T-helper 22 cell (primary cell): ENCODE results near the gene VPS26C.
A peak's percentile ranks its signal among the peaks of the same experiment; 100 is the strongest.
"Not testable (repeated sequence)": the region's sequence is repeated elsewhere in the genome, so short reads cannot be mapped to it uniquely, and the experiment has no call there.

Experiments
- DNase-seq: peaks from one replicate; pipeline ENCODE4 v3.0.0-alpha.2; 2020; ENCODE audit warnings: low read depth

VPS26C gene

DNA sequence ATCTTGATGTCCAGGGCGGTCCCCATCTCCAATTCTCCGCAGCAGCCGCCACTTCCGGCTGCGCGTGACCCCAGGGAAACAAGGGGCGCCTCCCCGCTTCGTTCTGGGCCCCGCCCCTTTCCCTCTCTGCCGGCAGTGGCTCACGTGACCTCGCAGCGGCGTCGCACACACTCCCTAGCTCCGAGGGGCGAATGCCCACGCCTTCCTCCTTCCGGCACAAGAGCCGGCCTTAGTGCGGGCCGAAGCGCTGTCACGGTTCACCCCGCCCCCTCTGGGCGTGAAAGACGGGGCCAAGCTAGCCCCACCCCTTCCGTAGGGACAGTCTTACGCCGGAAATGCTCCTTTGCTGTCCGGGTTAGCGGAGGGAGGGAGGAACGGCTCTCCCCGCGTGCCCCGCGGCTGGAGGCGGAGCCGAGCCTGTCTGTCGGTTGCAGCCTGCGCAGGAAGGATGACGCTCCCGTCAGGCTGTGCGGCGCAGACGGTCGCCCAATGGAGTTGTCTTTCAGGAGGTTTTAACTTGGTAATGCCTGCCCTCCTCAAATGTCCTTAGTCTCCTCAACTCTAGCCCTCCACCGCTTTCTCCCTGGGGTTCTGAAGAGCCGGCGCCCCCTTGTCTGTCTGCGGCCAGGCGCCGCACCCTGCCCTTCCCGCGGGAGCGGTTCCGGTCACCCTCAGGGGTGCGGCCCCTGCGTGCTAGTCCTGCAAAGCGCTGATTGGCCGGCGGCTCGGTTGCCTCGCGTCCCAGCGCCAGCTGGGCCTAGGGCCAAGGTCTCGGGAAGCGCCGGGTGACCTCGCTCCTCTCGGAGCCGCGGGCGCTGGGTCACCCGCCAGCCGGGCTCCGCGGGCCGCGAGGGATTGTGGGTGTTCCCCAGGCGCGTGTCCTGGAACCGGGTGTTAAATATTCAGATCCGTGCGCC, at the start of gene VPS26C:
TSS of gene VPS26C (minus strand) at position 66 of the 917 bp plus-strand sequence. CDS start at position 26, 40 bp downstream.
- peak; percentile 97 for DNase-seq

DNA sequence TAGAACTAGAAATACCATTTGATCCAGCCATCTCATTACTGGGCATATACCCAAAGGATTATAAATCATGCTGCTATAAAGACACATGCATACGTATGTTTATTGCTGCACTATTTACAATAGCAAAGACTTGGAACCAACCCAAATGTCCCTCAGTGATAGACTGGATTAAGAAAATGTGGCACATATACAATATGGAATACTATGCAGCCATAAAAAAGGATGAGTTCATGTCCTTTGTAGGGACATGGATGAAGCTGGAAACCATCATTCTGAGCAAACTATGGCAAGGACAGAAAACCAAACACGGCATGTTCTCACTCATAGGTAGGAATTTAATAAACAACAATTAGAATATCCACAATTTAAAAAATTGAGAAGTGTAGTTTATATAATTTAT, 48.9 kb upstream of the VPS26C start:
- DNase-seq, result not testable (repeated sequence)

DNA sequence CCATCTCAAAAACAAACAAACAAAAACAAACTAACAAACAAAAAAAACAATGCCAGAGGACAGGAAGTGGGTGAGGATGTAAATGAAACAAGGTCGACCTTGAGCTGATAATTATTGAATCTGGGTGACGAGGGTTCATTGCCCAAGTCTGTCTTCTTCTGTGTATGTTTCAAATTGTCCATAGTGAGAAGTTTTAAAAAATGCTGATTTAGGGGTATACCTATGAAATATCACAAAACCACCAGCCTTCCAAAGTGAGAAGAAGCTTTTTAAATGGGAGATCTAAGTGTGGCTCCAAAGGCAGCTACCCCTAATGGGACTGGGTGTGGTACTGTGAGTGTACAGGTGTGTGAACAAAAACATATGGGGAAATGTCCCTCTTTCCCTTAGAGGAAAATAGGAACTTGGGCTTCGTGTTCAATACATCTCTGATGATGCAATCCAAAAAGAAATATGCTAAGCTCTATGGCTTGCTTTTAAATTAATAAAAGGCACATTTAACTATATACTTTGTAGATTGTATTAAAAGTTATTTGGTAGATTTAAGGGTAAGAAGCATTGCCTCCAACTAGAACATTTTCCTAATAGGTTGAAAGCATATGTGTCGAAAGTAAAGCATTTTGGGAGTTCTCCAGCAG, 33.1 kb upstream of the VPS26C start:
- DNase-seq, result no peak

DNA sequence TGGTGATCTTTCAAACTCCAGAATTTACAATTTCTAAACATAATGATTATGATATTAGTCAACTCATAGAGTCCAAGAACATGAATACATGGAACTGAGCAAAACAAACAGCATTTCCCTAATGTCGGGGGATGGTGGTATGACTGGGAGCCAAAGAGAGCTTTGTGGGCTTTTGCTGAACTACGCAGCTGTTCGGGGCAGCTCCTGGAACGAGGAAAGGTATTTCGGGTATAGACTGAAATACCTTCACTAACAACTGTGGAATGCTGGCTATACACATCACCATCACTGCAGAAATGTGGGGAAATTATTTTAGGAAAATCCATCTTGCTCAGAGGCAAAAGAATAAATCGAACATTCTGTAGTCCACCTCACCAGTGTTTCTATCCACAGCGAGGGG, 30.2 kb upstream of the VPS26C start:
- DNase-seq, result no peak

DNA sequence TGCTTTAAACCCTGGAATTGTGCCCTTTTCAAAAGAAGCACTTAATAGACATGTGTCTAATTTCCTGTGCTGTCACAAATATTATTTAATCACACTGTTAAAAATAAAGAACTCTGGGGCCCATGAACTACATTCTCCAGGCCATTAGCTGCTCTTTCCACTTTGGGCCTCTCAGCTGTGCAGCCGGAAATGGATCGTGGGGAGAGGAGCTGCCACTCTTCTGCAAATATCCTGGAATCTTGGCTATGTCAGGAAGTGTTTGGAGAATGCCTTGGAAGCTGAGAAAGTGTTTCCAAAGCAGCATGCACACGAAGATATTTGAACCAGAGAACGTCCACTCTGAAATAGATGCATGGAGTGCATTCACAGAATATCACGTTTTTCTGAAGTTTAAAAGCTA, 27.5 kb upstream of the VPS26C start:
- DNase-seq, result no peak

DNA sequence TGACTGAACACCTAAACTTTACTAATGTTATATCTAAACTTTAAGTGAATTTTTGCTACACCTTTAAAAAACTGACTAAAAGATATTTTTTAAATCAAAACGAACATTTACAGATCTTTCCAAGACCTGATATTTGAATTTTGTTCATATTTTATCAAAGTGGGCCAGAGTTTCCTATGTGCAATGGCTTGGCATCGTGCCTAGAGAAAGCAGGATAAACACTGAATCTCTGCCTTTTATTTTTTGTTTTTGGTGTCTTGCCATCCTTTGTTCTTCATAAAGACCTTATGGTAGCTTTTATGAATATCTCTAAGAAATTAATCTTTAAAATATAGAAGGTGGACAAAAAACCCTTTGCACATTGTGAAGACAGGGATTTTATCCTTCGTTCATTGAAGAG, 25.8 kb upstream of the VPS26C start:
- no peak for DNase-seq

DNA sequence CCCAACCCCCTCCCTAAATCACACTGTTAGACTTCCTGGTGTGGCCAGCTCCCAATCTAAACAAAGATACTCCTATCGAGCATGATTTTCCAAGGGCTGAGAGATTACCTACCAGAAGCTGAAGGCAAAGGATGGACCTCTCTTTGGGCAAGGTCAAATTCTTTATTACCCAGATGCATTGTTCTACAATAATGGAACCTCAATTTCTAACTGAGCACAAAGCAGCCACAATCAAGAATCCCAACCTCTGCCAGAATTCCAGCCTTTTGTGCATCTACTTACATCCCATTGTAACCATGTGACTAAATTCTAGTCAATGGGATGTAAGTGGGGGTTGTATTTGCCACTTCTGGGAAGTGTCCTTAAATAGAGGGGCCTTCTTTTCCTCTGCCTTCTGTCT, 24.9 kb upstream of the VPS26C start:
- no peak for DNase-seq

DNA sequence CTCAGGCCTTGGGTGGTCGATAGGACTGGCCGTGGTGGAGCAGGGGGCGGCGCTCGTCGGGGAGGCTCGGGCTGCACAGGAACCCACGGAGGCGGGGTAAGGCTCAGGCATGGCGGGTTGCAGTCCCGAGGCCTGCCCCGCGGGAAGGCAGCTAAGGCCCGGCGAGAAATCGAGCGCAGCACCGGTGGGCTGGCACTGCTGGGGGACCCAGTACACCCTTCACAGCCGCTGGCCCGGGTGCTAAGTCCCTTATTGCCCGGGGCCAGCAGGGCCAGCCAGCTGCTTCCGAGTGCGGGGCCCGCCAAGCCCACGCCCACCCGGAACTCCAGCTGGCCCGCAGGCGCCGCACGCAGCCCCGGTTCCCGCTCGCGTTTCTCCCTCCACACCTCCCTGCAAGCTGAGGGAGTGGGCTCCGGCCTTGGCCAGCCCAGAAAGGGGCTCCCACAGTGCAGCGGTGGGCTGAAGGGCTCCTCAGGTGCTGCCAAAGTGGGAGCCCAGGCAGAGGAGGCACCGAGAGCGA, 16.1 kb upstream of the VPS26C start:
- not testable (repeated sequence) for DNase-seq

DNA sequence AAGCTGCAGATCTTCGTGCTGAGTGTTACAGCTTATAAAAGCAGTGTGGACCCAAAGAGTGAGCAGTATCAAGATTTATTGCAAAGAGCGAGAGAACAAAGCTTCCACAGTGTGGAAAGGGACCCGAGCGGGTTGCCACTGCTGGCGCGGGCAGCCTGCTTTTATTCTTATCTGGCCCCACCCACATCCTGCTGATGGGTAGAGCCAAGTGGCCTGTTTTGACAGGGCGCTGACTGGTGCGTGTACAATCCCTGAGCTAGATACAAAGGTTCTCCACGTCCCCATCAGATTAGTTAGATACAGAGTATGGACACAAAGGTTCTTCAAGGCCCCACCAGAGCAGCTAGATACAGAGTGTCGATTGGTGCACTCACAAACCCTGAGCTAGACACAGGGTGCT, 15.5 kb upstream of the VPS26C start:
- not testable (repeated sequence) for DNase-seq

DNA sequence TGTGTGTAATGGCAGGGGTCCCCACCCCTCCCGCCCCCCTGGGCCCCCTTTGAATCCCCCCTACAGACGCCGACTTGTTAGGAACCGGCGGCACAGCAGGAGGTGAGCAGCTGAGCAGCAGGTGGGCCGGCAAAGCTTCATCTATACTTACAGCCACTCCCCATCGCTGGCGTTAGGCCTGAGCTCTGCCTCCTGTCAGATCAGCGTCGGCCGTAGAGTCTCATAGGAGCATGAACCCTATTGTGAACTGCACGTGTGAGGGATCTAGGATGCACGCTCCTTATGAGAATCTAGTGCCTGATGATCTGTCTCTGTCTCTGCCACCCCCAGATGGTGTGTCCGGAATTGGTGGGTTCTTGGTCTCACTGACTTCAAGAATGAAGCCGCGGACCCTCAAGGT, 14.9 kb upstream of the VPS26C start:
- no peak for DNase-seq

DNA sequence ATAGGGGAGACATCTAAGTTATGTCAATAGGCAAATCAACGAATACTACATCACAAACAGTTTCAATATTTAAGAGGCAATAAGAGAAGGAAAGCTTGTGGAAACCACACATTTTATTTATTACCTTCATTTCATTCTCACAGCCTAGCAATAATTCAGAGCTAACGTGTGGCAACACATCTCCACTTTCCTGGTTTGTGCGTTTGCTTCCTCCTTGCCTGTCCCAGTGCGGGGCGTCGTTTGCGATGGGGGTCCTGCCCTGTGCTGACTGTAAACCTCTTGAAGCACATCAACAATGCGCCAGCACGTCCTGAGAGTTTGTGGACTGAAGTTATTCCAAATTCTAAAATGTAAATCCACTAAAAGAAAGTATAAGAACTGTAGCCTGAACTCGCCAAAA, 14.4 kb upstream of the VPS26C start:
- no peak for DNase-seq

DNA sequence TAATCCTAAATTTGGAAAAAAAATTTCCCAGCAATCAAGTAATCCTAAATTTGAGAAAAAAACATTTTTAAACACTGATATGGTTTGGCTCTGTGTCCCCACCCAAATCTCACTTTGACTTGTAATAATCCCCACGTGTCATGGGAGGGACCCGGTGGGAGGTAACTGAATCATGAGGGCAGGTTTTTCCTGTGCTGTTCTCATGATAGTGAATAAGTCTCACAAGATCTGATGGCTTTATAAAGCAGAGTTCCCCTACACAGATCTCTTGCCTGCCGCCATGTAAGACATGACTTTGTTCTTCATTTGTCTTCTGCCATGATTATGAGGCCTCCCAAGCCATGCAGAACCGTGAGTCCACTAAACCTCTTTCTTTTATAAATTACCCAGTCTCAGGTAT, 12.1 kb upstream of the VPS26C start:
- not testable (repeated sequence) for DNase-seq

DNA sequence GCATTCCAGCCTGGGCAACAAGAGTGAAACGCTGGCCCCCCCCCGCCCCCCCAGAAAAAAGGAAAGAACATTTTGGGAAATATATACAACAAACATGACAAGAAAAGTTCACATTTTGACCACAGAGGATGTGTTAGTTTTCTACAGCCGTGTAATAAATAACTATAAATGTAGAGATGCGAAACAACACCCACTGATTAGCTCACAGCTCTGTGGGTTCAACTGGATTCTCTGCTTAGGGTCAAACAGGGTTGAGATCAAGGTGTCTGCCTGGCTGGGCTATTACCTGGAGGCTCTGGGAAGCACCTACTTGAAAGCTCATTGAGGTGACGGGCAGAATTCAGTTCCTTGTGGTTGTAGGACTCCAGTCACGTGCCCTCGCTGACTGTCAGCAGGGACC, 11.1 kb upstream of the VPS26C start:
- DNase-seq, result no peak

DNA sequence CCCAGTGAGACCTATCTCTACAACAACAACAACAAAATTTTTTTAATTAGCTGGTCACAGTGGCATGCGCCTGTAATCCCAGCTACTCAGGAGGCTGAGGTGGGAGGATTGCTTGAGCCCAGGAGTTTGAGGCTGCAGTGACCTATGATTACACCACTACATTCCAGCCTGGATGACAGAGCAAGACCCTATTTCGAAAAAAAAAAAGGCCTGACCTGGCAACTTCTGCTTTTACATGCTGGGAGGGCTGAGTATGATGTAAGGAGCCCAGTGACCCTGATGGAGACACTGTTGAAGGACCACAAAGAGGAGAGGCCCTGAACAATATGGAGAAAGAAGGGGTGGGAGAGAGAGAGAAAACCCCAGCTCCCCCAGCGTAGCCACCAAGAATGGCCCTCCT, 9.2 kb upstream of the VPS26C start:
- no peak for DNase-seq

DNA sequence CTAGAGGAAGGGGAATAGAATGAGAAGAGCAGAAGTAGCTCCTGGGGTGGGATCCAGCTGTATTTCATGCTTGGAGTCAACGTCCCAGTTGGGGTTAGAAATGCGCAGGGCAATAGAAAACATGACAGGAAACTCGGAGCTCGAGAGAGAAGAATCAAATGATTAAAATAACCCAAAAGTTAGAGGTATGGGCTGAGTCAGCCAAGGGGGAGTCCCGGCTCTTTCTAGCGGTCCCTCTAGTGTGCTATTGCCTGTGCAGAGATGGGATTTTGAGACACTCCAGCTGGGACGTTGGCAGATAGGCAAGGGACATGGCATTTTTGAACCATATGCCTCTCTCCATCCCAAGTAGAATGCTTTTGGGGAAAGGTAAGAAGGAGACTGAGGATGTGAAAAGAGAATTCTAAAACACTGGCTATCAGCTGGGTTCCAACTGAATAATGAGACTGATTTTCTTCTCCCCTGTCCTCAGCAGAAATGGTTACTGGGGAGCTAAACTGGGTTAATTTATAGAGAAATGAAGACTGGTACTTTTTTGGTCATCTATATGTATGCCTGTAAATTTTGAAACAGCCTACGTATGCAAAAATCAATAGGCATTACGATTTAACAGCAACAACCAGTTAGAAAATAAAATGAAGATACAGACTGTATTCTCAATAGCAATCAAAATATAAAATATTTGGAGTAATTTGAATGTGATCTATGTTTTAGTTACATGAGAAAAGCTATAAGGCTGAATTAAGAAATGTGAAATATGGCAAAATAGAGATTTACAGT, 7.0 kb upstream of the VPS26C start:
- no peak for DNase-seq

DNA sequence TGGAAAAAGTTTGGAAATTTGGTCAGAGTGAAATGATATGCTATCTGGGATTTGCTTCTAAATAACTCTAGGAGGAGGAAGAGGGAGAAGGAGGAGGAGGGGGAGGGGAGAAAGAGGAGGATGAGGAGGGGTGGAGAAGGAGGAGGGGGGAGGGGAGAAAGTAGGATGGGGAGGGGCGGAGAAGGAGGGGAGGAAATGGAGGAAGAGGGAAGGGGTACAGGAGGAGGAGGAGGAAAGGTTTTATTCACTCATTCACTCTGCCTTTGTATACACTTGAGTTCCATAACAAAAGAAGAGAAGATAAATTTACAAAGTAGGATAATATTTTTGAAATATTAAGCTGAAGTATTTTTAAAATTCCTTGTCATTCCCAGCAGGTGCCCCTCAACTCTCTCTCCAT, 6.3 kb upstream of the VPS26C start:
- no peak for DNase-seq

DNA sequence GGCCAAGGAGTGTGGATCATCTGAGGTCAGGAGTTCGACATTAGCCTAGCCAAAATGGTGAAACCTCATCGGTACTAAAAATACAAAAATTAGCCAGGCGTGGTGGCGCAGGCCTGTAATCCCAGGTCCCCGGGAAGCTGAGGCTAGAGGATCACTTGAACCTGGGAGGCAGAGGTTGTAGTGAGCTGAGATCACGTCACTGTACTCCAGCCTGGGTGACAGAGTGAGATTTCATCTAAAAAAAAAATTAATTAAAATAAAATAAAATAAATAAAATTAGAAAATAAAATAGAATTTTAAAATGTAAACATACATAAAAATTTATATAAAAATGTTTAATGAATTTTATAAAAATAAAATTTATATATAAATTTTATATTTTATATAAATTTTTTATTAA, 5.8 kb upstream of the VPS26C start:
- no peak for DNase-seq

DNA sequence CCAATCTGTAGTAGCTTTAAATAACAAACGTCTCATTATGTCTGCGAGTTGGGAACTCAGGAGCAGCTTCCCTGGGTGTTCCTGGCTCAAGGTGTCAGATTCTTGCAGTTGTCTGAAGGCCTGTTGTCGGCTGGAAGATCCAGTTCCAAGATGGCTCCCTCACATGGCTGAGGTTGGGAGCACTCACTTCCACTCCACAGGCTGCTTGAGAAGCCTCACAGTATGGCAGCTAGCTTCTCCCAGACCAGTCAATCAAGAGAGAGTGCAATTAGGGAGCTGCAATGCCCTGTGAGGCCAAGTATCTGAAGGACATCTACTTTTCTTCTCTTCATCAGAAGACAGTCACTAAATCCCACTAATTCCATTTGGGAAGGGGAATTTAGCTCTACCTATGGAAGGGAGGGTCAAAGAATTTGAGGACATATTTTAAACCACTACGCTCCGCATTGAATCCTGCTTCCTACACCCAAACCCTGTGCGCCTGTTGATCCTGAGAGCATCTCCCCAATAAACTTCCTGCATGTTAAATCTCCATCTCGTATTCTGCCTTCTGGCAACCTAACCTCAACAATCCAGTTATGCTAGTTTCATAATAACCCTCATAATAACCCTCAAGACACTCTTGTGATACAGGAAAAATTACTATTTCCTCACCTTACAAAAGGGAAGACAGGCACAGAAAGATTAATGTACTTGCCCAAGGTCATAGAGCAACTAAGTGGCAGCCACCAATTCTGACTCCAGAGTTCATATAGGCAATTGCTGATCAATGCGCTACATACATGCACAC, 3.6 kb upstream of the VPS26C start:
- no peak for DNase-seq

DNA sequence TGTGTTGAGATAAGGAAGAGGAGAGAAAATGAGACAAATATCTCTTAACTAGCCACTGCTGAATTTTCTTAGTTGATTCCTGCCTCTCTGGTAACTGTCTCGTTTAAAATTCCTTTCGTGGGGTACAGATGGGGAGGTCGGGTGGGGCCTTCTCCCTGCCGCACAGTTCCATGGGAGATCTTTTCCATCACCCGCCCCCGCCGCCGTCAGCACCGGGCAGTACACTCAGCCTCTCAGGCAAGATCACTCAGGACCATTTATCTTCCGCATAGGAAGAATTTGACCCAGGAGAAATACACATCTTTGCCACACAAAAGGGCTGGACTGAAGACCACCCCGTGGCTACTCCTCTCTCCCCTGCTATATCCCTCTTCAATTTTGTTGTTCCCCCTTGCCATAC, 2.3 kb upstream of the VPS26C start:
- DNase-seq, result no peak

DNA sequence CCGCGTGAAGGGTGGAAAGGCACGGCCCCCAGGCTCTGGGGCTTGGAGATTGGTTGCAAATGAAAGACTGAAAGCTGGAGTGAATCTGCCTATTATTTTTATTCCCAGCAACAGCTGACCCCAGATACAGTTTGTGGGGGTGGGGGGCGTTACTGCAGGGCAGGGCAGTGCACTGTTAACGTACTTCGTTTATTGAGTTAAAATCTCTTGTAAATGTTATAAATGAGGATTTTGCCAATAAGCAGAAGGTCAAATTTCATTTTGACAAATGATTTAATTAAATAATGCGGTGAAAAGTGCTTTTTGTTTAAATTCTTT, 1.0 kb upstream of the VPS26C start:
- DNase-seq, result no peak

DNA sequence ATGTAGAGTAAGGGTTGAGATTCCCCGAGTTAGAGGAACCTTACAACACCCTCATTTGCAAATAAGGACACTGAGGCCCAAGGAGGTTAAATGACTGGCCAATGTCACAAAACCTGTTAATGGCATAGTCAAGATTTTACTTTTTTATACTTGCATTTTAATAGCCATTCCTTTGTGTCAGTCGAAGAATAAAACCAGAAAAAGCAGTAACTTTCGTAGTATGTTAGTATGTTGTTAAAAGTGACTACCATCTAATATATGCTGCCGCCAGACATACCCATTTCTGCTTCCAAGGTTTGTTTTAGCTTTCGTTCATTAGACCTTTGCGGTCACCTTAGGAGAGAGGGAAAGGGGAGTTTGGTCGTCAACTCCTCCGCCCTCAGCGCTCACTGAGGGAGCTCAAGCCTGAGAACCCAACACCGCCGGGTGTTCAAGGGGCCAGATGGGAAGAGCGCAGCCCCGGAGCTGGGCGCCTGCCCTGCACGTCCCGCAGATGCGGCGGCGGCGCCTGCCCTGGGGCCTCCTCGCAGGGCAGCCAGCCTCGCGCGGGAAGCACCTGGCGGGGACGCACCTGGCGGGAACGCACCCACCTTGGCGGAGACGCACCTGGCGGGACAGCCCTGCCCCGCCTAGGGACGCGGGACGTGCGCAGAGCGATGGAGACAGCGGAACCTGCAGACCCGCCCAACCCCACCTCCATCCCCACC, 466 bp downstream of the VPS26C start:
- no peak for DNase-seq
